HG03432 (cell line): ENCODE measurements around the gene WDFY3.
"Not testable (repeated sequence)": the region's sequence is repeated elsewhere in the genome, so short reads cannot be mapped to it uniquely, and the experiment has no call there.

ENCODE experiments used
- ATAC-seq: cut with Tn5 transposase; IDR thresholded peaks from one replicate; pipeline ENCODE4 v1.9.1; 2021; ENCODE audit warnings: mild to moderate bottlenecking, moderate library complexity; ENCODE audit not compliant: unreplicated experiment

The WDFY3 gene

DNA sequence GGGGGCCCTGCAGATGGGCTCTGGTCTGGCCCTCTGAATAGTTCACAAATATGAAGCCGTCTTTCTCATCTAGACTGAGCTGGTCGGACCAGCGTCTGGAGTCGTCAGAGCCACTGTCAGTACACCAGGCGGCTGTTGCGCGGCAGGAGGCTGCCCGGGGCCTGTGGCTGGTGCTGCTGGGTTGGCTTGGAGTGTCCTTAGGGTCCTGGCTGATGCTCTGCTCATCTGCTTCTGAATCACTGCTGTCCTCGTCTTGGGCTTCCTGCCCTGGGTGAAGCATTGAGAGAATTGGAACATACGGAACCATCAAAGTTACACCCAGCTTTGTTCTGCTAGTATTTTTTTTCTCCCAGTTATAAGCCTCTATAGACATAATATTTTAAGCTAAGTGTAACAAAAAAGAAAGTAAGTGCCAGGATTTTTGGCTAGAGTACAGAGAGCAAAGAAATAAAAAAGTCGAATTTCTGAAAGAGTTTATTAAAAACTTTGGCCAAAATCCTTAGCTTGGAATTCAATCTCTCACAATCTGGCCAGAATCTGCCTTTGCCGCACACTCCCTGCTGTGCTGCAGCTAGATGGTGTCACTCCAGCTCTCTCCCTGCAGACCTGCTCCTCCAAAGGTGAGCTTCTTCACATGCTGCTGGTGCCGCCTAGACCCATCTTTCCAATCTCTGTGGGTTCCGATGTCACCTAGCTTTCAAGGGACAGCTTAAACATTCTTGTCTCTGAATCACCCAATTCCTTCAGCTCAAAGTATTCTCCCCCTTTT lies 287.3 kb downstream of the WDFY3 start:
- ATAC-seq = no peak

DNA sequence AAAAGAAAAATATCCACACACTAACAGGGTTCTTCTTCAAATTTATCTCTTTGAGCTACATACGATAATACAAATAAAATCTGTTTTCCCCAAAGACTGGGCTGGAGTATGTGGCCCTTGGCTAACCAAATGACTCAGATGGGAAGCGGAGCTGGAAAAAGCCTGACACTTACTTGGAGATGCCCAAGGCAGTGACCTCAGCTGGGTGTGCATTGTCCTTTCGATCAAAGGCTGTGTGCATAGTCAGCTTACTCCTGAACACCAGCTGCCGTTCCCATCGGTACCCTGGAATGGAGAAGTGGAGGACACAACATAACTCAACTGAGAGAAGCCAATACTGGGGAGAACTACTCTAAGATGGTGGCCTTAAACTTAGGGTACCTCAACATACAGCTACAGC lies 288.5 kb downstream of the WDFY3 start:
- no peak for ATAC-seq

DNA sequence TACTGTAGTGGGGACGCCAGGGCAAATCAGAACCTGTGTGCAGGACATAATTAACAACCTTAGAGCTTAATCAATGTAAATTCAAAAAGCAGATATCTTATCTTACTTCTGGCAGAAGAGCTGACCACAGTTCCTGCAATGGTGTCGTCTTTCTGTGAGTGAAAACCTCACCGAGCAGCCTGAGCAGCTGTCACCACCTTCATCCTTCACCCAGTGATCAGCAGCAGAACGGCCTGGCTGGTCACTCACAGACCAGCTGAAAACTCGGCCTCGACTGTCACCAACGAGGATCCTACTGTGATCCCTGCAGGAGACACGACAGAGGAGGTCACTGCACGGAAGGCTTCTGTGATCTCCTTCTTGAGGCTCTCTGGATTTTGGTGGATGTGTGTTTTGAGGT lies 289.4 kb downstream of the WDFY3 start:
- no peak for ATAC-seq

DNA sequence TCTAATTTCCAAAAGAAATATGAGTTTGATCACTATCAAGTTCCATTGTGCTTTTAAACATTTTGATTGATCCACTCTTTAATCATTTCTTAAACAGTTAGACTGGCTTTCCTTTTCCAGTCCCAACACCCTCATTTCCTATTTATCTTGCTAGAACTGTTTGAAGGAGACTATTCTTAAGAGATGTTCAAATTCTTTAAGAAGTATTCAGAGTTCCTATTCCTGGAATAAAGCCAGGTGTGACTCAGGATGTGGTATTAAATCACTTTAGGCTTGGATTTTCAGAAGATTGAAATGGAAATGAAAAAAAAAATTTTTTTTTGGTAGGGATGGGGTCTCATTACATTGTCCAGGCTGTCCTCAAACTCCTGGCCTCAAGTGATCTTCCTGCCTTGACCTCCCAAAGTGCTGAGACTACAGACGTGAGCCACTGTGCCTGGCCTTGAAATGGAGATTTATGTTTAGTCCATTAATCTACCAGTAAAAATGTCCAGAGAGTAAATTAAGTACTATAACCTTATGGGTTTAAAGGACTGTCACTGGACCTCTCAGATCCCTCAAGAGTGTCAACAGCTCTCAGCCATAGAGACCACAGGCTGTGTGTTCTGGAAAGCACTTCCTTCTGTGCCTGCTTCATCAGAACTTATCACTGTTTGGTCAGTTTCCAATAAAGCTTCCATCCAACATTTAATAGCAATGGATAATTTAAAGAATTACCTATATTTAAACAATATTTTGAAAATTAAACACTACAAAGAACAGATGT lies 292.8 kb downstream of the WDFY3 start:
- no peak for ATAC-seq

DNA sequence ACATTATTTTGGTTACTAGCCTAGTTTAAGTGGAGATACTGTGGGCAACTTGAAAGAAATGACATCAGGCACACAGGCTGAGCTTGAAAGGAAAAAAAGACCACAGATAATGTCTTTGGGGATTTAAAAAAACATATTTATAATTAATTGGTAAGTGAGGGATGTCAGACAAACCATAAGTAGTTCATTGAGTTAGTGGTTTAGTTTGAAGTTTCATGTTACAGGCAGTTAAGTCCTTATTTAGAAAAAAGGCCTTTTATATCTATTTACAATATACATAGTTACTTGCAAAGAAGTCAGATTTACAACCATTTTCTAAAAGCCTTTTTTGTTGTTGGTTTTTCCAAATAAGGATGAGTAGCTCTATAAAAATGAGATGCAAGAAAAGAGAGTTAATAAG lies 294.3 kb downstream of the WDFY3 start:
- no peak for ATAC-seq

DNA sequence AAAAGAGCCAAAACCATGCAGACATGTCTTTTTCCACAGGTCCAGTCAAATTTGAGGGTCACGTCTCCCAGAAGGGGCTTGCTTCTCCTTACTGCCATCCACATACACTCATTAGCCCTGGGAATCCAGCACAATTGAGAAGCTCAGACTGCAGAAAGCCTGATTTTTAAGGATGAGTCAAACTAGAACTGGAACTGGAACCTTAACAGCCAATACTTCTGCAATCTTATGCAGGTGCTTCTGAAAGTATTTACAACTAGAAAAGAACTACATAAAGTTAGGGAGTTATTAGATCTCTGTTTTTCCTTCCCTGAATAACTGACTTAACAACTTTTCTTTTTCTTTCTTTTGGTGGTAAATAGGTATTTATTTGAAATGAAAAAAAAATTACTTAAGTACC lies 297.3 kb downstream of the WDFY3 start:
- ATAC-seq = no peak

DNA sequence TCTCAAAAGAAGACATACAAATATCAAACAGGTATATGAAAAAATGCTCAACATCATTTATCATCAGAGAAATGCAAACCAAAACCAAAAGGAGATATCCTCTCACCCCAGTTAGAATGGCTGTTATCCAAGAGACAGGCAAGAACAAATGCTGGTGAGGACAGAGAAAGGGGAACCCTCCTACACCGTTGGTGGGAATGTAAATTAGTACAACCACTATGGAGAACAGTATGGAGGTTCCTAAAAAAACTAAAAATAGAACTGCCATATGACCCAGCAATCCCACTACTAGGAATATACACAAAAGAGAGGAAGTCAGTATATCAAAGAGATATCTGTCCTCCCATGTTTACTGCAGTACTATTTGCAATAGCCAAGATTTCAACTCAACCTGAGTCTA lies 300.1 kb downstream of the WDFY3 start:
- ATAC-seq = no peak

DNA sequence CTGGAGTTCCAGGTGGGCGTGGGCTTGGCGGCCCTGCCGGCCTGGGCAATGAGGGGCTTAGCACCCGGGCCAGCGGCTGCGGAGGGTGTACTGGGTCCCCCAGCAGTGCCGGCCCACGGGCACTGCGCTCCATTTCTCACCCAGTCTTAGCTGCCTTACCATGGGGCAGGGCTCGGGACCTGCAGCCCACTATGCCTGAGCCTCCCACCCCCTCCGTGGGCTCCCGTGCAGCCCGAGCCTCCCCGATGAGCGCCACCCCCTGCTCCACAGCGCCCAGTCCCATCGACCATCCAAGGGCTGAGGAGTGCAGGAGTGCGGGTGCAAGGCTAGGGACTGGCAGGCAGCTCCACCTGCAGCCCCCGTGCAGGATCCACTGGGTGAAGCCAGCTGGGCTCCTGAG lies 301.7 kb downstream of the WDFY3 start:
- ATAC-seq = not testable (repeated sequence)

DNA sequence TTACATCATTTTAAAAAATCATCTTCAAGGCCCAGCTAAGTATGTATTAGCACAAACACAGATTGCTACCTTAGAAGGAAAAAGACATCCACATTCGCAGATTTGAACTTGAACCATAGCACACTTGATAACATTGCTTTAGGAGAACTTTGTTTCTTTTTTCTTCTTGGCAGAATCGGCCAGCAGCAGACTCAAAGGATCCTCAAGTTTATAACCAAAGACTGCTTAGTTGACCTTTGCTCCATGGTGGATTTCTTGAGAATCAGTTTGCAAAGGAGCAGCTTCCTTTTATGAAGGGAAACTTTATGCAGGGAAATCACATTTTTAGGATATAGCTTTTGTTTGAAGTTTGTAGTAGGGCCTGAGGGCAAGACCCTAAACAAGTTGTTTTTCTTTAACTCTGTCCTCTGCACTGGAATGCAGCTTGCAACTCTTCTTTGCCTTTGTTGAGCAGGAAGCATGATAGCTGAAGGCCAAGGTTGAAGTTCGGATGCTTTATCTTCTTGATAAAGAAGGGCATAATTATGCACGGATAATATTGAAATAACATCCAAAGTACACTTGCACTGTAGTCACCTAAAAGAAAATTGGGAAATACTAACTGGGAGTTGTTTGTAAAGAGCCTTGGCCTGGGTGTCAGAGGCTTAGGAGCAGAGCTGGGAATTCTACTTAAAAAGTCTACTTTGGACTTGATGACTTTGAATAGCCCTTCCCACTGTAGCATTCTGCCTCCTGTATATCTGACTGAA lies 305.1 kb downstream of the WDFY3 start:
- ATAC-seq = no peak

DNA sequence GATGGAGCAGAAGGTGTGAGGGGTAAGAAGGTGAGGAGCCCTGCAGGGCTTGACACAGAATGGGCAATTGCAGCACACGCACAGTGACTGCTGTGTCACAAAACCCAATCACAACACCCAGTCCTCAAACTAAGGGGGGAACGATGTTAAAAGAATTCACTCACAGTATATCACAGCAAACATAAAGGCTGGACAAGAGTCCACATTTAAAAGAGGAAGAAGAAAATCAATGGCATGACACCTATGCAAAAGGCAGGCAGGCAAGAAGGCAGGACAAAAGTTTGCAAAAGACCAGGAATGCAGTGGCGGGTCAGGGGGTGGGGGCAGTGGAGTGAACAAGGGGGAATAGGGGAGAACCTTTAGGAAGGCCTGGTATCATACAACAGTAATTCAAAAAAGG lies 305.9 kb downstream of the WDFY3 start:
- ATAC-seq = no peak

DNA sequence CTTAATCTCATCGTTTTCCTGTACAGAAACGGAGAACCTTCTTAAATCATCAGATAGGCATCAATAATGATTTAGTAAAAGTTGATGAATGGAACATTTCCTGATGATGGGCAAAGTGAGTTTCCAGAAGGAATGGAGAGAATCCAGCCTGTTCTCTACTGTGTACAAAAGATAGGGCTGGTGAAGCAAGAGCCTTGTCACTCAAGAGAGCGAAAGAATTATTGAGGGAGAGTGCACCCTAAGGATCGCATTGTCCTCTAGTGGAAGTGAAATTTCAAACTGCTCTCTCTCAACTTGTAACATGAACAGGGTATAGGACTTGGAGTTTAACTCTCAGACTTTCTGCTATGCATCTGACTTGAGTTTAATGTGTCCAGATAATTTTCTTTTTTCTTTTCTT lies 314.0 kb downstream of the WDFY3 start:
- no peak for ATAC-seq

DNA sequence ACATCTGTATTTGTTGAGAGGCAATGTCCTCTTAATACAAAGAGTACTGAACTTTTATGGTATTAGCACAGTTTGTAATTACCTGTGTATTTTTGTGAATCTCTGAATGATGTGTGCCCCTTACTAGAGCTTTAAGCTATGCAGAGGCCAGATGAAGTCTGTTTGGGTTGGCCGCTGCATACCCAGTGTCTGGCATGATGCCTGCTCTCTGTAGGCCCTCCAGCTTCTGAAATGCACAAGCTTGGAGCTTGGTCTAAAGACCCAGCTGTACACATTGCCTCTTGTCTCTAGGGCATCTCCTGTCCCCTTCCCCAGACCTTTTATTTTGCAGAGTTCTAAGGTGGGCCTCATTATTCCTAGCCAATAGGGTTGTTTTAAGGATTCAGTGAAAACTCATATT lies 315.0 kb downstream of the WDFY3 start:
- no peak for ATAC-seq

DNA sequence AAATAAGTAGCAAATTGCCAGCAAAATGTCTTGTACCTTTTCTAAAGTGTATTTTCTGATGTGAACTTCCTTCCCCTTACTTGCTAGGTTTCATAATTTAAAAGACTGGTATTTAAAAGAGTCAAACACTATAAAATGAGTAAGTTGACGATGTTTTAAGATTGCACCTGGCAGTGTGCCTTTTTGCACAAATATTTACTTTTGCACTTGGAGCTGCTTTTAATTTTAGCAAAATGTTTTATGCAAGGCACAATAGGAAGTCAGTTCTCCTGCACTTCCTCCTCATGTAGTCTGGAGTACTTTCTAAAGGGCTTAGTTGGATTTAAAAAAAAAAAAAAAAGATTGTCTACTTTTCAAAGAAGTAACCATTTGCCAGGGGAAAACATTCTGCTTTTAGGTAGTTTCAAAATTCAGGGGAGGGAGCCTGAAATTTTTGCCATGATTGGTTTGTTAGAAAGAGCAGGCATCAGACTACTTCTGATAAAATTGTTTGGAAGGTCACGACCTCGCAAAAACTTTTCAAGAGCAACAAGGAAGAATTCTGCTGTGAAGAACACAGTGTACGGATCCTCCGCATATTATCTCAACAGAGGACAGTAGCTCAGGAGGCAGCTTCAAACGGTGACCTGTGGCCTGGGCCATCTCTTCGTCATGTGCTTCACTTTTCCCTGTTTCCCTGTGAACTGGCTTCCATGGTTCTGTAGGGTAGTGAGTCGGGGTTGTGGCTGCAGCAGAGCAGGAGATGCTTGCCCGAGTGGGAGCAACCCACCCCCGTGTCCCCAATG lies 317.4 kb downstream of the WDFY3 start:
- no peak for ATAC-seq

DNA sequence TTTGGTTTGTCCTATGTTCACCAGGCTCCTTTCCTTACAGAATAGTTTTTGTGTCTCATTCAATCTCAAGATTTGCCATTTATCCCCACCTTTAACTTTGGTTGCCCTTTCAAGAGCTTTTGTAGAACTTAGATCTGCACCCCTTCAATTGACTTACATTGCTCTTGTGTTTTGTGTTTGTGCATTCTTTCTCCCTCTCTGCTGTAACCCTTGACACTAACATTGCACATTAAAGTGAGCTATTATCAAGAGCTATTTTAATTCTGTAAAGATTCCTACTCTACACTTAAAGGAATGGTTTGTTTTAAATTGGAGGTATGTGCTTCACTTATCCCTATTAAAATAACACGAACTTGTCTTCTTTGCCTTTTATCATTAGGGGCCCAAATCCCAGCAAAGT lies 318.3 kb downstream of the WDFY3 start:
- ATAC-seq = no peak

DNA sequence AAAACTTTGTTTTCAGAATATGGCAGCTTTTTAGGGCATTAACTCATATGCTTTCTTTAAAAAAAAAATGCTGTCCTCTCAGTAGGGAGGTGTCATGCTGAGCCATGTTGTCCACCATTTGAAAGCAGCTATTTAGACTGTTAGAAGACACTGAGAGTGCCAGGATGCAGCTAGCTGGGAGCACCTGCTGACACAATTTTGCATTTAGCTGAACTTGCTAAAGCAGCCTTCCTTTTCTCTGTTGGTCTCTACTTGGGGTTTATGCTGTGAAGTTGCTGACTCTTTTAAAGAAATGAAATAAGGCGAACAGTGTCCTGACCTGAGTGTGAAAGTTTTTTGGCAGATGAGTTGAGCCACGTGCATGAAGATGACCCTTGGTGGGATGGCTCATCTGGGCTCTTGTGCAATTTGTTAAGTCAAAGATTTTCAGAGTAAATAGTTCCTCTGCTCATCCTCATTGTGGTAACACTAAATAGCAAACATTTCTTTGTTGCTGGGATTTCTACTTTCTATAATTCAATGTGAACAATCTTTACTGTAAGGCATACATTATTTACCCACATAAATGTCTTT lies 319.1 kb downstream of the WDFY3 start:
- no peak for ATAC-seq

DNA sequence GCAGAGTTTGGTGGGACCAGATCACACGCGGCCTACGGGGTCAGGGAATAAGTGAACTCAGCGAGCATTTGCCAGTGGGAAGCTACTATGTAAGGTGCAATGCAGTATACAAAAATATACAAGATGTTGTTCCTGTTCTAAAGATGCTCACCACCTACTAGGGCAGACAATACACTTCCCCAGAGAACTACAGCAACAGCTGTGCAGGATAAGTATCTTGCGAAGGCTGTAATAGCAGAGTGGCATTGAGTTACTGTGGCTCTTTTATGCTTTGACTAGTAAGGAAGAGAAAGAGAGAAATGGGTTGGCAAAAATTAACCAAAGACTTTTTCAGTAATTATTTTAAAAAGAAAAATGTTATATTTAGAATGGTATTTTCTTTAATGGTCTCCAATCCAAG lies 322.4 kb downstream of the WDFY3 start:
- ATAC-seq = no peak

DNA sequence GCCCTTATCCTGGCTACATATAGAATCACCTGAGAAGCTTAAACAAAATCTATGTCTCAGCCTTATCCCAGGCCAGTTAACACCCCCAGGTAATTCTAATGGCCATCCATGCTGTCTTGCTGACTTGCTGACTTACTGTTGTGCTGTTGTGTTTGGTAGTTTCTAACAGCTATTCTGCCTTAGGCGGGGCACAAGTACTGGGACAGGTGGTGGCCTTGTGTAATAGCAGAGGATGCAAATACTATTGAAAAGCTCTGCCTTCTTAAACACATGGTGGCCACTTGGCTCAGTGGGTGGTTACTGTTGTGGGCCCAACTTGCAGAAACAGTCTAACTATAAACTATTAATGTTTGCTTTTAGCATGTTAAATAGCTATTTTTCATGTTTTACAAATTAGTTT lies 327.3 kb downstream of the WDFY3 start:
- no peak for ATAC-seq

DNA sequence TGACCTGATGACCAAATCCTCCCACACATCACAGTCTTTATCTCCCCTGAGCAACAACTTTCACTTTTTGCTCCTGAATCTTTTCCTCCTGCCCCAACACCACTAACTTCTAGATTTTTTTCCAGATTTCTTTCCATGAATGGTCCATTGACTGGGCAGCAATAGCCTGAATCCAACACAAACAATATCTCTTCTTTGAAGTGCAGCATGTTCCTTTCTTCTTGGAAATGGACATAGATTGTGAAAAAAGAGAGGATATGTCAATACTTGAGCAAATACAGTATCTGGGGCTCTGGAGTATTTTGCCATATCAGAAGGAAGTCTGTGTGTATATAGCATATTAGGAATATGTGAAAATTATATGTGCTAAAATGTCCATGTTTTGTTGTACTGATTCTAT lies 328.4 kb downstream of the WDFY3 start:
- ATAC-seq = no peak

DNA sequence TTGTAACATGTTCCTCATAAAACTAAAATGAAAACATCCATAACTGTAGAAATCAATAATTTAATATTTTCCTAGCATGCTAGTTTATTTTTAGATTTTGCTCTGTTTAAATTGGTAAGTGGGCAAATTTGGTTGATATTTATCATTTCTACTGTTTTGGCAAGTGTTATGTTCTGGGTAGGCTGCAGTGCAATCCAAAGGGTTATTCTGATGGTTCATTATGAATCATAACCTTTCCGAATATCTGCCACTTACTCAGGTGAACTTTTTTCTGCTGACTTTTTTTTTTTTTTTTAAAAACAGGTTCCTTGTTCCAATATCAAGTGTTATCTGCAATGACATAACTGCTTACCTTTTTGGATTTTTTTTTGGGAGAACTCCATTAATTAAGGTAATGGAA lies 331.5 kb downstream of the WDFY3 start:
- ATAC-seq = no peak

DNA sequence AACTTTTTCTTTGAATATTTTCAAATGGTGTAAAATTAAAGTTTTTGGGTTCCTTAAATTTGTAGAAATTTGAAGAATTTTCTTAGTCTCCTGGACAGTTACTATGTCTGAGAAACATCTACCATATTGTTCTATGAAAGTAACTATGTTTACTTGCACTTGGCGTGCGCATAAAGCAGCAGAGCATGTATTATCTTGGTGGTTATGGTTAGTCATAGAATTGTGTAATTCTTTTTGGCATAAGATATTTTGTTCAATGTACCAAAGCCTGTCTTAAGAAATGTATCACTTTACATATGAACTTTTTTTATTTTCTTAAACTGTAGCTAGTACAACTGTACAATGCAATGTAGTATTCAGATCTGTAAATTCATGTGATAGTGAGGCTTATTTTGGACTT lies 334.4 kb downstream of the WDFY3 start:
- no peak for ATAC-seq

DNA sequence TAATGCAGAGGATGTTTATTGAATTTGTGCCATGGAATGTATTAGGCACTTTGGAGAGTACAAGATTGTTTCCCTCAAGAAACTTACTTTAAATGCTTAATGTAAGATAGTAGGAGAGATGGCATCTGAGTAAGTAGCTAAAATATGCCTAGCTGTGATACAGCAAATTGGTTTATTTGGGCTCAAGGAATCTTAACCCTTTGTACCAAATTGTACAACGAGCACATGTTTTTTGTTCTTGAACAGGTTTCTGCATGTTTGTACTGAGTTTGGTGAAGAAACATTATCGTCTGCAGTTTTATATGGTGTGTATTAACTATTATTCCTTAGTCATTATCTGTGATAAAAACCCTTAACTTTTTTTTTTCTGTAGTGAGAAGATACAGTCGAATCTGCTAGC lies 334.9 kb downstream of the WDFY3 start:
- no peak for ATAC-seq
